NB4 (cell line): Measurements from ENCODE around the gene NKD1.

Experiments
- DNase-seq: peaks from one replicate; pipeline ENCODE4 v3.0.0; 2010; ENCODE audit warnings: low read depth
- H3K4me3 ChIP-seq: one replicate; pipeline ENCODE4 v1.5.1; 2011; ENCODE audit warnings: mild to moderate bottlenecking, low read depth, low read length, moderate library complexity
- MYC ChIP-seq: IDR thresholded peaks from 2 replicates; pipeline ENCODE4 v1.6.1; 2011; ENCODE audit warnings: low read depth, low read length
- POLR2A ChIP-seq: IDR thresholded peaks from 2 replicates; pipeline ENCODE4 v1.6.1; 2011; ENCODE audit warnings: mild to moderate bottlenecking; ENCODE audit not compliant: insufficient read length; ENCODE audit errors: extremely low read depth
- TF ChIP-seq, protein P1 (sequence below): IDR thresholded peaks from one replicate; pipeline ENCODE4 v1.5.1; 2012; ENCODE audit warnings: low read depth, low read length
- TF ChIP-seq, protein P2 (sequence below): IDR thresholded peaks from 2 replicates; pipeline ENCODE4 v1.6.1; 2011; ENCODE audit warnings: low read depth, low read length

The NKD1 gene

DNA sequence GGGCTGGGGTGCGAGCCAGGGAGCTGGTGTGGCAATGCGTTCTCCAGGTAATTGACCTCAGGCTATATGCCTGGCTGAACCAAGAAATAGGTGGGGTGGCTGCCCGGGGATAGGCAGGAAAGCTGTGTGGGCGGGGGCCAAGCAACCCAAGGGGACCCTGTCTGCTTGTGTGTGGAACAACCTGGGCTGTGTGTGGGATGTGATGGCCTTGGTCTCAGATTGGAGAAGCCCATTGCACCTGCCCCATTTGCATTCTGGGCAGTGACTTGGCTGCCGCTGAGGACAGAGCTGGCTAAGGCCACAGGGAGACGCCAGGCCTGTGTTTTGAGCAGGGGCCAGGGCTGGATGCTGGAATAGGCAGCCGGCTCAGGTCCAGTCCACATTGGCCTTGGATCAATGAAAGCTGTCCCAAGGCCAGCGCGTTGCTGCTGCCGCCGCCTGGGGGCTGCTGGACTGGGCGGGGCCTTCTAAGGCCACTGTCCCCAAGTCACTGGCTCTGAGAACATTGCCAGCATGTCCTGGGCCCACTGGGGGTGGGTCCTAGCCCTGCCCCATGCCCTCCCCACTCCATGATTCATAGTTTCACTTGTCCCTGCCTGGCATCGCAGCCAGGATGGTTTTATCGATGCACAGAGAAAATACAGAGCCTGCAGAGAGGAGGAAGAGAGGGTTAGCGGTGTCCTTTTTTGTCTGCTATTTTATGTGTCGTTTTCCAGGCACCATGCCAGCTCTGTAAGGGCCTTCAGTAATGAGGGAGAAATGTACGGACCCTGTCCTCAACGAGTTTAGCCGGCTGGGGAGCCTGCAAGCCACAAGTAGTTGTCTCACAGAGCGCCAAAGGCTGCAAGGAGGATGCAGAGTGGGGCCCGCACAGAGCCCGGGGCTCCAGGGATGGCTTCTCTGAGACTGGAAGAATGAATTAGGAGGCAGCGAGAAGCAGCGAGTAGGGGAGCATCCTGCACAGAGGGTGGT is 43.9 kb downstream of the NKD1 start:
- TF ChIP-seq MYC: no peak
- TF ChIP-seq POLR2A: no peak
- TF ChIP-seq, protein P1, sequence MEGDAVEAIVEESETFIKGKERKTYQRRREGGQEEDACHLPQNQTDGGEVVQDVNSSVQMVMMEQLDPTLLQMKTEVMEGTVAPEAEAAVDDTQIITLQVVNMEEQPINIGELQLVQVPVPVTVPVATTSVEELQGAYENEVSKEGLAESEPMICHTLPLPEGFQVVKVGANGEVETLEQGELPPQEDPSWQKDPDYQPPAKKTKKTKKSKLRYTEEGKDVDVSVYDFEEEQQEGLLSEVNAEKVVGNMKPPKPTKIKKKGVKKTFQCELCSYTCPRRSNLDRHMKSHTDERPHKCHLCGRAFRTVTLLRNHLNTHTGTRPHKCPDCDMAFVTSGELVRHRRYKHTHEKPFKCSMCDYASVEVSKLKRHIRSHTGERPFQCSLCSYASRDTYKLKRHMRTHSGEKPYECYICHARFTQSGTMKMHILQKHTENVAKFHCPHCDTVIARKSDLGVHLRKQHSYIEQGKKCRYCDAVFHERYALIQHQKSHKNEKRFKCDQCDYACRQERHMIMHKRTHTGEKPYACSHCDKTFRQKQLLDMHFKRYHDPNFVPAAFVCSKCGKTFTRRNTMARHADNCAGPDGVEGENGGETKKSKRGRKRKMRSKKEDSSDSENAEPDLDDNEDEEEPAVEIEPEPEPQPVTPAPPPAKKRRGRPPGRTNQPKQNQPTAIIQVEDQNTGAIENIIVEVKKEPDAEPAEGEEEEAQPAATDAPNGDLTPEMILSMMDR: no peak
- TF ChIP-seq, protein P2, sequence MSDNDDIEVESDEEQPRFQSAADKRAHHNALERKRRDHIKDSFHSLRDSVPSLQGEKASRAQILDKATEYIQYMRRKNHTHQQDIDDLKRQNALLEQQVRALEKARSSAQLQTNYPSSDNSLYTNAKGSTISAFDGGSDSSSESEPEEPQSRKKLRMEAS: no peak
- DNase-seq: no peak
- no peak overlapping the region for H3K4me3 ChIP-seq

DNA sequence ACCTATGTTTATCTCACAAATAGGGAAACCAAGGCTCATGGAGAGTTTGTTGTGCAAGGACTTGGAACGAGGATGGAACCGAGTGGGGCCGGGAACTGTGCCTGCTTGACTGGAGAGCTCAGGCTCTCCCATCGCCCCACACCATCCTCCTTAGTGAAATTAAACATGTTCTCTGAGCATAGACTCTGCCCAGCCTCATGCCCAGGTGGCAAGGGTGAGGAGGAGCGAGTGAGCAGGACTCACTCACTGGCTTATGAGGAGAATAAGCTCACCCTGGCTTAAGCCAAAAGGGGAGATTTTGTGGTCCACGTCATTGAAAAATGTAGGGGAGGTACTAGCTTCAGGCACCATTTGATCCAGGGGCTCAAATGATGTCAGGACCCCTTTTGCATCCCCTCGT is 44.8 kb downstream of the NKD1 start:
- TF ChIP-seq POLR2A (no peak), MYC (no peak)
- TF ChIP-seq, protein P1: no peak
- TF ChIP-seq, protein P2: no peak
- no peak for DNase-seq
- H3K4me3 ChIP-seq: no peak overlapping the region

DNA sequence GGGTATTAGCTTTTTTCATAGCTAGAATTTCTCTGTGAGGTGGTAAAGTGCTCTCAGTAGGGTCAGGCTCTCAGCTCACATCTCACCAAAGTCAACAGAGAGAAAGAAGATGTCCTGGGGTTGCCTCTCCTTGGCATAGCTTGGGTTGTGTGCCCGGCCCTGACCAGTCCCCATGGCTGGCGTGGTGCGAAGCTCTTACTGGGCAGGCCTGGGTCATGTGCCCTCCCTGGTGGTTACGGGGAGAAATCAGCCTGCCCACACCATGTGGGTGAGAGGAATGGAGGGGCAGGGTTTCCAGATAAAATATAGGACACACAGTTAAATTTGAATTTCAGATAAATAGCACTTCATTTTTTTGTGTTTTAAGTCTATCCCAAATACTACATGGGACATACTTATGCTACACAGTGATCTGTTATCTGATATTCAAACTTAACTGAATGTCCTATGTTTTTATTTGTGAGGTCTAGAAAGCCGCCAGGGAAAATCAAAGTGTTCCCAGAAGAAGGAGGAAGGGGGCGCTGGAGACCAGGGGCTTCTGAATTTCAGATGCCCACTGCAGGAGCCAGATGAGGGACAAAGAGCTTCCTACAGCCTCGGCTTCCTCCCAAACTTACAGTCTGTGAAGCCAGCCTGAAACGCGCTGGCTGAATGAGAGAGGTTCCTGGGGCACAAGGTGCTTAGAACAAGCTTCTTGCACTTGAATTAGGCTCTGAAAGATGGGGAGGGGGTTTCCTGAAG is 45.4 kb downstream of the NKD1 start:
- no peak overlapping the region for H3K4me3 ChIP-seq
- DNase-seq: peak; percentile 68
- no peak for TF ChIP-seq MYC
- TF ChIP-seq, protein P1: peak; percentile 51

DNA sequence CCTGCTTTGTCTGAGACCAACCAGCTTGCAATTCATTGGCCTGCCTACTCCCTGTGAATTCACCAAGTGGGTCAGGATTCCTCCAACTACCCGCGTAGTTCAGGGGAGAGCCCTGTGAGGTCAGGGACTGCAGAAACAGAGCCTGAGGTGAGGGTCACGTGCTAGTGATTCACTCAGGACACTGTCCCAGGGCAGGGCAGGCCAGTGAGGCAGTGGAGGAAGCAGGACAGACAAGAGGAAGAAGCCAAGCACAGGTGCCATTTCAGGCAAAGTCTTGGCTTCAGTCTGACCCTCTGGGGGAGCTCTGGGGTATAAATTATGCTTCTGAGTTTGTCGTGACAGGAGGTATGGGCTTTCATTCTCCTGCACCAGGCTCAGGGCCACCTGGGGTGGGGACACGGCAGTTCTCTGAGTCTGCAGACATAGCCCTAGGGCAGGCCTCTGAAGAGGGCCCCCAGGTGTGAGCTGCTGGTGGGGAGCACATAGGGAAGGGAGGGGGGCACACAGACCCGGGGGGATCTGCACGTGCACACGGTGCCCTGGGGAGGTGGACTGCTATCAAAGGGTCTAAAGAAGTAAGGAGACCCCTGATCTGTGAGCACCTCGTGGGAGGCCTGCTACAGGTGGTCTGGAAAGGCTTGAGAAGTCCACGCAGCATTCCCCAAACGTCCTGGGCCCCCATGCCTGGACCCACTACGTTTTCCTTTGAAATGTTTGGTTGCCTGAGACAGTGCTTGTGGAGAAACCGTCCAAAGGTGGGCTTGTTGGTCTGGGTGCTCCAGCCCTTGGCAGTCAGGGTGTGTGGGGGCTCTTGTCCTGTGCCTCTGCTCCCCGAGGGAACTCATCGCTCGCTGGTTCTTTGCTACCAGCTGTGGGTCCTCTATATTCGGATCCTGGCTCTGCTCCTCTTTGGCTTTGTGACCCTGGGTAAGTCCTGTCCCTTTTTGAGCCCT is 46.4 kb downstream of the NKD1 start:
- TF ChIP-seq POLR2A (no peak), MYC (no peak)
- TF ChIP-seq, protein P1: no peak
- TF ChIP-seq, protein P2: no peak
- no peak for DNase-seq

DNA sequence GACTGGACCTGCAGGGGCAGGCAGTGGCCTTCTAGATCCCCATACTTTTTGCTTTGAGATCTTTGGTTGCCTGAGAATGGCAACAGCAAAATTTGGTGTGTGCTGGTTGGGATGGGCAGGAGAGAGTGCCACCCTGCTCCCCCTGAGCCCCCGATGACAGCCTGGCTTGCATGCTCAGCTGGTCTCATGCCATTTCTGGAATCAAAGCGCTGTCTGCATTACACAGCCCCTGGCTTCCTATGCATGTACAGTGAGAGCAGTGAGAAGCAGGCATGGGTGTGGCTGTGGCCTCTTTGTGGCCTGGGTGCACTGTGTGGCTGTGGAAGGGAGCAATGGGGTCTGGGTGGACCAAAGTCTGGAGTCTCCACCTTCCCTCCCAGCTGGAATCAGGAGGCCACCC is 47.7 kb downstream of the NKD1 start:
- DNase-seq: no peak
- no peak overlapping the region for H3K4me3 ChIP-seq
- TF ChIP-seq, protein P2: no peak
- TF ChIP-seq POLR2A: no peak

More for the DNA sequence above, 46.4 kb downstream of the NKD1 start:
- H3K4me3 ChIP-seq: no peak overlapping the region
